ENCODE data around the gene TDRD10. TPM values are rescaled to one million over a fixed set of nuclear protein-coding genes. Genes with fewer than 3 reads are reported as not detected.

The TDRD10 gene
- total RNA-seq, 1 donor from 2014 or later: not detected

GRCh38 chr1:154575147-154575927 is 73.3 kb downstream of the TDRD10 start:
- intact Hi-C loops (cut with micrococcal nuclease): no loop called here

- intact Hi-C loops (cut with micrococcal nuclease): no loop called here
These were observed 74.0 kb downstream of the TDRD10 start for GRCh38 chr1:154575951-154576566.

GRCh38 chr1:154577346-154578057 is 75.5 kb downstream of the TDRD10 start:
- intact Hi-C loops (cut with micrococcal nuclease): no loop called here

GRCh38 chr1:154578058-154578418 is 76.0 kb downstream of the TDRD10 start:
- intact Hi-C loops (cut with micrococcal nuclease): no loop called here

- intact Hi-C loops (cut with micrococcal nuclease): no loop called here
These were observed 77.4 kb downstream of the TDRD10 start for GRCh38 chr1:154579374-154579773.

- intact Hi-C loops (cut with micrococcal nuclease): no loop called here
These were observed 79.7 kb downstream of the TDRD10 start for GRCh38 chr1:154581766-154582165.

GRCh38 chr1:154582885-154583284 is 80.9 kb downstream of the TDRD10 start:
- intact Hi-C loops (cut with micrococcal nuclease): no loop called here

- intact Hi-C loops (cut with micrococcal nuclease): no loop called here
These were observed 81.8 kb downstream of the TDRD10 start for GRCh38 chr1:154583773-154584172.

GRCh38 chr1:154584267-154584994 is 82.4 kb downstream of the TDRD10 start:
- intact Hi-C loops (cut with micrococcal nuclease): no loop called here

- intact Hi-C loops (cut with micrococcal nuclease): no loop called here
These were observed 84.2 kb downstream of the TDRD10 start for GRCh38 chr1:154586231-154586630.

- intact Hi-C loops (cut with micrococcal nuclease): no loop called here
These were observed 84.6 kb downstream of the TDRD10 start for GRCh38 chr1:154586641-154587040.

- intact Hi-C loops (cut with micrococcal nuclease): no loop called here
These were observed 87.8 kb downstream of the TDRD10 start for GRCh38 chr1:154589780-154590179.

- intact Hi-C loops (cut with micrococcal nuclease): no loop called here
These were observed 88.7 kb downstream of the TDRD10 start for GRCh38 chr1:154590756-154591155.

- intact Hi-C loops (cut with micrococcal nuclease): no loop called here
These were observed 89.2 kb downstream of the TDRD10 start for GRCh38 chr1:154591206-154591605.

GRCh38 chr1:154593390-154593789 is 91.4 kb downstream of the TDRD10 start:
- intact Hi-C loops (cut with micrococcal nuclease): no loop called here

- intact Hi-C loops (cut with micrococcal nuclease): no loop called here
These were observed 92.8 kb downstream of the TDRD10 start for GRCh38 chr1:154594811-154595210.

GRCh38 chr1:154595621-154596020 is 93.6 kb downstream of the TDRD10 start:
- intact Hi-C loops (cut with micrococcal nuclease): no loop called here

Other genes starting within 250 kb of the TDRD10 start
- 115 and 116 TPM in 2 replicates for gene HAX1, start 229.6 kb upstream of the TDRD10 start, total RNA-seq
- not detected in 2 replicates for gene AQP10, start 181.1 kb upstream of the TDRD10 start, total RNA-seq
- gene ATP8B2, start 176.7 kb upstream of the TDRD10 start, total RNA-seq: 95.8 and 105 TPM in 2 replicates
- 6.4 and 9.8 TPM in 2 replicates for gene IL6R, start 96.9 kb upstream of the TDRD10 start, total RNA-seq
- gene SHE, start 193 bp downstream of the TDRD10 start, total RNA-seq: not detected in 2 replicates
- 102 and 109 TPM in 2 replicates for gene UBE2Q1, start 56.4 kb downstream of the TDRD10 start, total RNA-seq
- gene CHRNB2, start 65.6 kb downstream of the TDRD10 start, total RNA-seq: not detected in 2 replicates
- gene ADAR, start 106.0 kb downstream of the TDRD10 start, total RNA-seq: 429 and 444 TPM in 2 replicates

All from T-helper 1 cell treated with Interleukin-12 subunit alpha and Interleukin-12 subunit beta and Interleukin-4 antibody, amounts not matched to agents 30 ng/mL and 1 ng/mL, for 36 hours (primary cell).